Breast epithelium (tissue), 4 donors: ENCODE measurements around the gene ATP1A1. TPM values are rescaled to one million over a fixed set of nuclear protein-coding genes. Genes with fewer than 3 reads are reported as not detected.

Experiments
- DNase-seq, 2 donors: peaks; one replicate each; pipeline ENCODE4 v3.0.0-alpha.2; 2019; ENCODE audit warnings: low spot score in 2 of 2
- H3K27ac ChIP-seq, 2 donors: fragments of 200-600 bp; sonication (generic) in 1 of 2; one replicate each; pipeline ENCODE4 v1.5.1; 2016 to 2019; ENCODE audit warnings: mild to moderate bottlenecking in 1 of 2
- H3K27me3 ChIP-seq, 2 donors: fragments of 200-600 bp; sonication (generic) in 1 of 2; one replicate each; pipeline versions ENCODE4 v1.5.1 to v1.6.0; 2017 to 2019; ENCODE audit warnings: control low read depth in 1 of 2, mild to moderate bottlenecking in 1 of 2
- H3K36me3 ChIP-seq: fragments of 200-600 bp; one replicate; pipeline ENCODE4 v1.5.1; 2019
- H3K4me1 ChIP-seq, 2 donors: fragments of 200-600 bp; sonication (generic); one replicate each; pipeline ENCODE4 v1.5.1; 2016 to 2019; ENCODE audit warnings: control low read depth in 1 of 2
- H3K4me3 ChIP-seq, 3 donors: fragments of 200-600 bp; sonication (generic); 1 replicate in 2 of 3; 2 replicates in 1 of 3; pipeline ENCODE4 v1.5.1; 2016 to 2019; ENCODE audit warnings: mild to moderate bottlenecking in 3 of 3, moderate library complexity in 2 of 3
- H3K9me3 ChIP-seq, 2 donors: fragments of 200-600 bp; sonication (generic) in 1 of 2; one replicate each; pipeline ENCODE4 v1.5.1; 2016 to 2019; ENCODE audit warnings: control low read depth in 1 of 2
- POLR2A ChIP-seq: fragments of 450-650 bp; IDR thresholded peaks from one replicate; pipeline ENCODE4 v1.6.1; 2016; ENCODE audit warnings: antibody characterized with exemption, mild to moderate bottlenecking, moderate library complexity
- POLR2AphosphoS5 ChIP-seq, 3 donors: sonication (generic); formaldehyde crosslinking; IDR thresholded peaks; one replicate each; pipeline ENCODE4 v1.6.1; 2017; ENCODE audit warnings: antibody characterized with exemption in 3 of 3
- intact Hi-C: fragments of 100-400 bp; cut with DNase I; formaldehyde crosslinking; loops from one replicate; pipeline ENCODE4 v1.15.1; 2023; ENCODE audit warnings: low total_unique reads
- total RNA-seq, 3 donors: library from RNA; depleted of rRNA; stranded (reverse); fragments of >200 nt; gene quantifications; one replicate each; pipeline ENCODE4 v1.1.0, GENCODE V29; 2016
- TF ChIP-seq, protein P1 (sequence below), 3 donors: fragments of 450-650 bp; IDR thresholded peaks; one replicate each; pipeline ENCODE4 v1.5.1; 2016 to 2017; ENCODE audit warnings: antibody characterized with exemption in 3 of 3, mild to moderate bottlenecking in 3 of 3, moderate library complexity in 3 of 3

Gene ATP1A1
- total RNA-seq, 3 donors from 2014 or later, result 235 to 423 (median 331) TPM

DNA sequence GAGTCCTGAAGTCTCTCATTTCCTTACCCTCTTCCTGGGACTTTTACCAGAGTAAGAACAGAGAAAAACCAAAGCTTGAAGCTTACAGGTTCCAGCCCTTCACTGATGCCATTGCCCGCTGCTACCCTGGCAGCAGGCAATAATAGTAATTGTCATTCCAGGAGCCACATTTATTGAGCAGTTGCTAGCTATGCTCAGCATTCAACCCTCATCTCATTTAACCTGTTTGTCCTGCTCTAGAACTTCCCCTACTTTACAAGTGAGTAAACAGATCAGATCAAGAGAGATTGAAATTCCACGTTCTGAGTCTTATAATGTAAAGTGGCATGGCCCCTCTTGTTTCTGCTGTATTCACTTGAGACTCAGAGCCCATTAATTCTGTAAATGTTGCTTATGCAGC lies 80.4 kb downstream of the ATP1A1 start:
- DNase-seq, result no peak
- Histone ChIP-seq H3K27me3 (no peaks in the 10 kb centered on the region), H3K27ac (no peak overlapping the region), H3K36me3 (no peaks in the 10 kb centered on the region), H3K4me1 (no peaks in the 10 kb centered on the region), H3K9me3 (no peaks in the 10 kb centered on the region), H3K4me3 (no peak overlapping the region)
- no peak for TF ChIP-seq POLR2AphosphoS5 (IDR thresholded peaks at IDR 0.05)
- TF ChIP-seq, protein P1, sequence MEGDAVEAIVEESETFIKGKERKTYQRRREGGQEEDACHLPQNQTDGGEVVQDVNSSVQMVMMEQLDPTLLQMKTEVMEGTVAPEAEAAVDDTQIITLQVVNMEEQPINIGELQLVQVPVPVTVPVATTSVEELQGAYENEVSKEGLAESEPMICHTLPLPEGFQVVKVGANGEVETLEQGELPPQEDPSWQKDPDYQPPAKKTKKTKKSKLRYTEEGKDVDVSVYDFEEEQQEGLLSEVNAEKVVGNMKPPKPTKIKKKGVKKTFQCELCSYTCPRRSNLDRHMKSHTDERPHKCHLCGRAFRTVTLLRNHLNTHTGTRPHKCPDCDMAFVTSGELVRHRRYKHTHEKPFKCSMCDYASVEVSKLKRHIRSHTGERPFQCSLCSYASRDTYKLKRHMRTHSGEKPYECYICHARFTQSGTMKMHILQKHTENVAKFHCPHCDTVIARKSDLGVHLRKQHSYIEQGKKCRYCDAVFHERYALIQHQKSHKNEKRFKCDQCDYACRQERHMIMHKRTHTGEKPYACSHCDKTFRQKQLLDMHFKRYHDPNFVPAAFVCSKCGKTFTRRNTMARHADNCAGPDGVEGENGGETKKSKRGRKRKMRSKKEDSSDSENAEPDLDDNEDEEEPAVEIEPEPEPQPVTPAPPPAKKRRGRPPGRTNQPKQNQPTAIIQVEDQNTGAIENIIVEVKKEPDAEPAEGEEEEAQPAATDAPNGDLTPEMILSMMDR (IDR thresholded peaks at IDR 0.05), result no peak
- intact Hi-C loops, result loop anchor here (10.0 kb wide), 1 partner anchor 1191 kb away; no protein-coding TSS in a partner anchor

DNA sequence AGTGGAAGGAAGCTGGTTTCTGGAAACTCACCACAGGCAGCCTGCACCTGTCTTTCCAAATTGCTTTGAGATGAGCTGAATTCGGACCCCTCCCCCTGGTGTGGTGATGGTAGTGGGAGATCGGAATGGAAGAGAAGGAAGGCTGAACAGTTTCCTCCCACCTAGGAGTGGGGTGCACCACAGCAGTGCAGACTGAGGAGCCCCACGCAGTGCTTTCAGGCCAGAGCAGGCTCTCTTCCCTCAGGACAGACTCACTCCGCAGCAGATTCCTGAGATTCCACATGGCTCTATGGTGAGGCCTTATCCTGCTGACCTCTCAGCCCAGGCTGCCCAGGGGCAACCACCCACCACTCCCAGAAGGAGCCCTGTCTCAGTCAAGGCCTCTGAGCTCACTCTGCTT lies 80.9 kb downstream of the ATP1A1 start:
- Histone ChIP-seq H3K4me1 (no peaks in the 10 kb centered on the region), H3K9me3 (no peaks in the 10 kb centered on the region), H3K27me3 (no peaks in the 10 kb centered on the region), H3K36me3 (no peaks in the 10 kb centered on the region), H3K27ac (no peak overlapping the region), H3K4me3 (no peak overlapping the region)
- intact Hi-C loops, result loop anchor here (10.0 kb wide), 1 partner anchor 1191 kb away; no protein-coding TSS in a partner anchor
- DNase-seq, result no peak
- TF ChIP-seq, protein P1 (IDR thresholded peaks at IDR 0.05), result no peak
- no peak for TF ChIP-seq POLR2A
- no peak for TF ChIP-seq POLR2AphosphoS5 (IDR thresholded peaks at IDR 0.05)

Other genes starting within 250 kb of the ATP1A1 start
- gene CD58, start 197.8 kb downstream of the ATP1A1 start, total RNA-seq, result 10 to 100 TPM; 22.0 to 31.4 (median 31.3) TPM